IMR-90 (cell line): ENCODE measurements around the gene ODF2.

Experiments used
- CEBPB ChIP-seq: IDR thresholded peaks from 2 replicates; pipeline ENCODE4 v1.6.1; 2012; ENCODE audit warnings: low read depth, low read length, improper control_type of control experiment
- CTCF ChIP-seq: conservative IDR thresholded peaks from 2 replicates; pipeline ENCODE4 v1.5.1; 2012; ENCODE audit warnings: mild to moderate bottlenecking, low read depth, low read length, improper control_type of control experiment
- ELK1 ChIP-seq: fragments of 150-350 bp; IDR thresholded peaks from 2 replicates; pipeline ENCODE4 v1.6.1; 2016; ENCODE audit warnings: low read depth, mild to moderate bottlenecking, low read length, moderate library complexity, borderline replicate concordance
- FOS ChIP-seq: fragments of 150-350 bp; IDR thresholded peaks from 2 replicates; pipeline ENCODE4 v1.6.1; 2016; ENCODE audit warnings: low read depth, low read length
- MXI1 ChIP-seq: IDR thresholded peaks from 2 replicates; pipeline ENCODE4 v1.6.1; 2012; ENCODE audit warnings: low read depth, mild to moderate bottlenecking, low read length, moderate library complexity, borderline replicate concordance
- POLR2A ChIP-seq: IDR thresholded peaks from 2 replicates; pipeline ENCODE4 v1.6.1; 2012; ENCODE audit warnings: mild to moderate bottlenecking, low read depth, low read length
- RAD21 ChIP-seq: IDR thresholded peaks from 2 replicates; pipeline ENCODE4 v1.6.1; 2012; ENCODE audit warnings: low read length, improper control_type of control experiment
- RFX5 ChIP-seq: IDR thresholded peaks from 2 replicates; pipeline ENCODE4 v1.8.0; 2012; ENCODE audit warnings: low read depth, mild to moderate bottlenecking, low read length, moderate library complexity
- SMC3 ChIP-seq: fragments of 150-350 bp; IDR thresholded peaks from 2 replicates; pipeline ENCODE4 v1.6.1; 2016; ENCODE audit warnings: low read depth, mild to moderate bottlenecking, antibody characterized with exemption, low read length, moderate library complexity
- TF ChIP-seq, protein P1 (sequence below): fragments of 150-350 bp; IDR thresholded peaks from 2 replicates; pipeline ENCODE4 v1.6.1; 2017; ENCODE audit warnings: mild to moderate bottlenecking, antibody characterized with exemption, low read length, low read depth

GRCh38 chr9:128485414-128485855, 29.6 kb downstream of the ODF2 start:
- TF ChIP-seq CTCF (no peak), POLR2A (no peak), CEBPB (no peak), SMC3 (no peak), MXI1 (no peak), FOS (no peak), ELK1 (no peak), RAD21 (no peak), RFX5 (no peak)
- TF ChIP-seq, protein P1, sequence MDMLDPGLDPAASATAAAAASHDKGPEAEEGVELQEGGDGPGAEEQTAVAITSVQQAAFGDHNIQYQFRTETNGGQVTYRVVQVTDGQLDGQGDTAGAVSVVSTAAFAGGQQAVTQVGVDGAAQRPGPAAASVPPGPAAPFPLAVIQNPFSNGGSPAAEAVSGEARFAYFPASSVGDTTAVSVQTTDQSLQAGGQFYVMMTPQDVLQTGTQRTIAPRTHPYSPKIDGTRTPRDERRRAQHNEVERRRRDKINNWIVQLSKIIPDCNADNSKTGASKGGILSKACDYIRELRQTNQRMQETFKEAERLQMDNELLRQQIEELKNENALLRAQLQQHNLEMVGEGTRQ, result no peak
